Endothelial cell of umbilical vein (primary cell): ENCODE measurements around the gene PYROXD2. TPM values are rescaled to one million over a fixed set of nuclear protein-coding genes. Genes with fewer than 3 reads are reported as not detected.

Source experiments
- BruUV-seq: library from RNA; stranded (reverse); fragments of 400-500 nt; replicated peaks from 2 replicates; lab custom pipeline; 2021; lab: Mats Ljungman, UMichigan
- CTCF ChIA-PET: fragments of 300-600, 350-600 bp; sonication (Branson Sonifier 250); formaldehyde crosslinking; loops from one replicate; lab custom pipeline; 2021; ENCODE audit warnings: antibody characterized with exemption, inconsistent platforms; lab: Charles Lee
- POLR2A ChIA-PET: fragments of 300-600, 350-600 bp; sonication (Branson Sonifier 250); formaldehyde crosslinking; loops from one replicate; lab custom pipeline; 2021; ENCODE audit warnings: antibody characterized with exemption, inconsistent platforms; lab: Charles Lee
- DNase-seq: peaks from one replicate; pipeline ENCODE4 v3.0.0-alpha.2; 2011; ENCODE audit warnings: low read depth, low spot score
- FAIRE-seq: peaks from 2 replicates; lab custom pipeline; 2011; peaks lifted over from hg19 to GRCh38; lab: Jason Lieb, UNC
- H2AFZ ChIP-seq: 2 replicates; pipeline ENCODE4 v1.6.0; 2012; ENCODE audit warnings: low read depth, low read length, control low read depth, inconsistent platforms
- H3K27ac ChIP-seq: 2 replicates; pipeline ENCODE4 v1.5.1; 2011; ENCODE audit warnings: low read depth, mild to moderate bottlenecking, control low read depth, low read length, moderate library complexity; ENCODE audit not compliant: insufficient read depth
- H3K27me3 ChIP-seq, 2 experiments: 2 replicates each; pipeline versions ENCODE4 v1.6.0 to v1.6.1; 2011; ENCODE audit warnings: low read length in 2 of 2, mixed read lengths in 1 of 2; ENCODE audit not compliant: control insufficient read depth in 2 of 2, insufficient read depth in 2 of 2
- H3K36me3 ChIP-seq, 2 experiments: 2 replicates in 1 of 2; 3 replicates in 1 of 2; pipeline ENCODE4 v1.5.1; 2011; ENCODE audit warnings: low read length in 2 of 2, mild to moderate bottlenecking in 1 of 2, moderate library complexity in 1 of 2; ENCODE audit not compliant: control insufficient read depth in 2 of 2, insufficient read depth in 2 of 2; ENCODE audit errors: extremely low read depth in 1 of 2
- H3K4me1 ChIP-seq: 3 replicates; pipeline ENCODE4 v1.5.1; 2011; ENCODE audit warnings: mild to moderate bottlenecking, low read length; ENCODE audit not compliant: control insufficient read depth, insufficient read depth; ENCODE audit errors: extremely low read depth
- H3K4me2 ChIP-seq: 2 replicates; pipeline ENCODE4 v1.6.1; 2011; ENCODE audit warnings: low read length, control low read depth, mixed read lengths; ENCODE audit not compliant: insufficient read depth
- H3K4me3 ChIP-seq, 3 experiments: fragments of 200-600 bp in 1 of 3; sonication (generic), shearing (Covaris generic) in 1 of 3; replicated peaks in 1 of 3; 2 replicates each; pipeline ENCODE4 v1.5.1; 2011 to 2016; ENCODE audit warnings: control low read depth in 3 of 3, low read length in 3 of 3, mild to moderate bottlenecking in 2 of 3, inconsistent platforms in 1 of 3, low read depth in 1 of 3, moderate library complexity in 1 of 3; ENCODE audit not compliant: insufficient read depth in 1 of 3
- H3K79me2 ChIP-seq: 2 replicates; pipeline ENCODE4 v1.6.0; 2012; ENCODE audit warnings: low read length, inconsistent platforms; ENCODE audit not compliant: control insufficient read depth, insufficient read depth
- H3K9ac ChIP-seq: replicated peaks from 2 replicates; pipeline ENCODE3; 2011; ENCODE audit warnings: low read length, control low read depth; ENCODE audit not compliant: insufficient read depth; ENCODE audit errors: extremely low read depth
- H3K9me1 ChIP-seq: replicated peaks from 3 replicates; pipeline ENCODE4 v1.6.0; 2011; ENCODE audit warnings: mild to moderate bottlenecking, low read length; ENCODE audit not compliant: control insufficient read depth, insufficient read depth; ENCODE audit errors: extremely low read depth
- H3K9me3 ChIP-seq: replicated peaks from 2 replicates; pipeline ENCODE4 v1.5.1; 2012; ENCODE audit warnings: low read length, inconsistent platforms; ENCODE audit not compliant: control insufficient read depth, insufficient read depth
- H4K20me1 ChIP-seq: replicated peaks from 2 replicates; pipeline ENCODE3; 2011; ENCODE audit warnings: mild to moderate bottlenecking, low read length; ENCODE audit not compliant: control insufficient read depth, insufficient read depth; ENCODE audit errors: extremely low read depth
- CTCF ChIP-seq, 2 donors: IDR thresholded peaks; 1 replicate in 1 of 2; 2 replicates in 1 of 2; pipeline ENCODE4 v1.5.1; 2011; ENCODE audit warnings: low read length in 2 of 2, mild to moderate bottlenecking in 2 of 2, moderate library complexity in 2 of 2, control low read depth in 1 of 2, inconsistent platforms in 1 of 2, low read depth in 1 of 2; ENCODE audit not compliant: insufficient read depth in 1 of 2; ENCODE audit errors: extremely low read depth in 1 of 2
- EZH2 ChIP-seq: IDR thresholded peaks from 2 replicates; pipeline ENCODE4 v1.6.1; 2012; ENCODE audit warnings: borderline replicate concordance, low read depth, mild to moderate bottlenecking, moderate library complexity, low read length, inconsistent platforms; ENCODE audit not compliant: severe bottlenecking
- FOS ChIP-seq: IDR thresholded peaks from 2 replicates; pipeline ENCODE4 v1.6.1; 2011; ENCODE audit warnings: mild to moderate bottlenecking, low read length, moderate library complexity, borderline replicate concordance; ENCODE audit not compliant: insufficient read depth
- GATA2 ChIP-seq: IDR thresholded peaks from 2 replicates; pipeline ENCODE4 v1.7.0; 2011; ENCODE audit warnings: low read depth, mild to moderate bottlenecking, moderate library complexity, mixed read lengths, low read length; ENCODE audit not compliant: insufficient read length, insufficient read depth
- JUN ChIP-seq: IDR thresholded peaks from 2 replicates; pipeline ENCODE4 v1.6.1; 2011; ENCODE audit warnings: borderline replicate concordance, low read depth; ENCODE audit not compliant: insufficient read length, insufficient read depth
- MAX ChIP-seq: IDR thresholded peaks from 2 replicates; pipeline ENCODE4 v1.6.1; 2011; ENCODE audit not compliant: insufficient read depth, insufficient read length
- MYC ChIP-seq: IDR thresholded peaks from one replicate; pipeline ENCODE4 v1.6.1; 2011; ENCODE audit warnings: mild to moderate bottlenecking, low read depth, low read length
- POLR2A ChIP-seq: IDR thresholded peaks from 2 replicates; pipeline ENCODE4 v1.6.1; 2012; ENCODE audit warnings: low read depth, mild to moderate bottlenecking, control low read depth, low read length
- POLR2AphosphoS5 ChIP-seq: IDR thresholded peaks from 2 replicates; pipeline ENCODE4 v1.6.1; 2012; ENCODE audit warnings: low read depth, mild to moderate bottlenecking, control low read depth, low read length, moderate library complexity; ENCODE audit not compliant: insufficient read depth
- dilution Hi-C: fragments of 300-500 bp; cut with MboI; formaldehyde crosslinking; loops from one replicate; pipeline ENCODE4 v1.15.0; 2019; ENCODE audit warnings: low sequenced_read_pairs; ENCODE audit not compliant: extremely low pct_ligation_motif_present
- intact Hi-C: fragments of 100-400 bp; cut with micrococcal nuclease; formaldehyde crosslinking; loops from one replicate; pipeline ENCODE4 v1.10.0; 2022
- polyA plus RNA-seq, 4 experiments: library from polyadenylated mRNA; depleted of rRNA in 3 of 4; stranded (reverse) in 3 of 4; unstranded in 1 of 4; fragments of >200 nt; gene quantifications; 2 replicates each; pipeline versions ENCODE4 v1.2.1 to v1.2.3, GENCODE V29; 2011 to 2012; ENCODE audit warnings: missing spikeins in 1 of 4
- total RNA-seq: library from RNA; stranded (reverse); gene quantifications from 2 replicates; pipeline ENCODE4 v1.2.3, GENCODE V29; 2021

PYROXD2 gene
- total and polyA plus RNA-seq, 2 donors (not counting 3 experiments of a cell fraction or from before 2014, with no cell fraction given): 7.0 to 13.7 TPM

- no peak for TF ChIP-seq JUN
- no peak for TF ChIP-seq EZH2
- TF ChIP-seq POLR2A: no peak
- TF ChIP-seq MYC: no peak
- no peak for TF ChIP-seq FOS
- no peak for TF ChIP-seq GATA2
- TF ChIP-seq POLR2AphosphoS5: no peak
- TF ChIP-seq MAX: no peak
- no peak for TF ChIP-seq CTCF (IDR thresholded peaks at IDR 0.05; ENCODE audit: extremely low read depth in 1 of 2, insufficient read depth in 1 of 2, low read depth in 1 of 2, low read length in 2 of 2)
- intact Hi-C loops: no loop called here
- DNase-seq (no peak), FAIRE-seq (no peak)
- Histone ChIP-seq H3K4me1 (no peaks in the 10 kb centered on the region), H3K9me3 (no peaks in the 10 kb centered on the region), H3K79me2 (no peaks in the 10 kb centered on the region), H3K27me3 (peaks cover 0 to 7% of the 10 kb centered on the region in 2 experiments), H2AFZ (no peak overlapping the region), H3K36me3 (no peaks in the 10 kb centered on the region), H3K27ac (no peak overlapping the region), H3K9me1 (no peaks in the 10 kb centered on the region), H4K20me1 (no peaks in the 10 kb centered on the region), H3K4me2 (no peak overlapping the region), H3K9ac (no peak overlapping the region), H3K4me3 (no peak overlapping the region)
- ChIA-PET CTCF (no interaction called here), POLR2A (no interaction called here)
- dilution Hi-C loops: no loop called here
- BruUV-seq: no TSS peak
Measured at GRCh38 chr10:98378722-98379121, 36.3 kb downstream of the PYROXD2 start.
